GM12891 (cell line): ENCODE data around the gene PHYH.

Experiments used
- POLR2A ChIP-seq: IDR thresholded peaks from 2 replicates; pipeline ENCODE4 v1.6.1; 2011; ENCODE audit warnings: low read depth, low read length, control low read depth
- POLR2AphosphoS5 ChIP-seq: IDR thresholded peaks from 2 replicates; pipeline ENCODE4 v1.6.1; 2011; ENCODE audit warnings: low read depth, low read length, control low read depth
- POU2F2 ChIP-seq: IDR thresholded peaks from 2 replicates; pipeline ENCODE4 v1.6.1; 2011; ENCODE audit warnings: low read depth, mild to moderate bottlenecking, control low read depth, low read length, moderate library complexity
- SPI1 ChIP-seq: IDR thresholded peaks from 2 replicates; pipeline ENCODE4 v1.6.1; 2011; ENCODE audit warnings: low read depth, low read length, control low read depth
- TAF1 ChIP-seq: IDR thresholded peaks from 2 replicates; pipeline ENCODE4 v1.6.1; 2011; ENCODE audit warnings: low read depth, low read length, control low read depth

DNA sequence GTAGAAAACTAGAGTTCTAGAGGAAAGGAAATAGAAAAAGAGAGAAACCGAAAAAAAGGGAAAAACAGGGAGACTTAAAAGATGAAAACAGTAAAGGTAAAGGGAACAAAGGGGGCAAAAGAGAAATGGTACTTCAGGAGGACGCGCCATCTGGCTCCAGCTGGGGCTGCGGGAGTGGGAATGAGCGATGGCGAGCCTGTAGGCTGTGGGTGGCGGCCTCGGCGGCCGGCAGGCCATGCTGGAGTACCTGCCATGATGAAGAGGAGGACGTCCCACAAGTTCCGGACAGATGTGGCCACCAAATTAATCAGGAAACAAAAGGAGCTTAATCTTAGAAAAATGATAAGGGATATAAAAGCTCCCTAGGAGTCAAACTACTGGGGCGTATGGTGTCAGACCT, 21.7 kb upstream of the PHYH start:
- TF ChIP-seq SPI1 (no peak), TAF1 (no peak), POLR2AphosphoS5 (no peak), POLR2A (no peak), POU2F2 (no peak)
